HEK293T (cell line): ENCODE measurements around the gene ZNF148.

ENCODE experiments used
- CTCF ChIA-PET: fragments of 350-600 bp; formaldehyde crosslinking; extraction: SDS; loops from one replicate; lab custom pipeline; 2021; ENCODE audit warnings: antibody characterized with exemption, inconsistent platforms; lab: Yijun Ruan, JAX
- POLR2A ChIA-PET: fragments of 350-600 bp; formaldehyde crosslinking; extraction: SDS; loops from one replicate; lab custom pipeline; 2020; ENCODE audit warnings: antibody characterized with exemption, inconsistent platforms; lab: Yijun Ruan, JAX
- DNase-seq: peaks from one replicate; pipeline ENCODE4 v3.0.0; 2012; ENCODE audit warnings: mixed read lengths; ENCODE audit errors: extremely low spot score
- ARNT ChIP-seq: fragments of 450-650 bp; IDR thresholded peaks from 2 replicates; pipeline ENCODE4 v1.6.1; 2017; ENCODE audit warnings: mild to moderate bottlenecking
- BHLHE40 ChIP-seq: fragments of 450-650 bp; IDR thresholded peaks from 2 replicates; pipeline ENCODE4 v1.6.1; 2016; ENCODE audit warnings: mild to moderate bottlenecking, moderate library complexity, borderline replicate concordance
- CTBP1 ChIP-seq: fragments of 450-650 bp; IDR thresholded peaks from 2 replicates; pipeline ENCODE4 v1.6.1; 2016; ENCODE audit warnings: borderline replicate concordance
- ELF4 ChIP-seq: fragments of 450-650 bp; IDR thresholded peaks from 2 replicates; pipeline ENCODE4 v1.6.1; 2017; ENCODE audit warnings: antibody characterized with exemption
- FOXA1 ChIP-seq: fragments of 450-650 bp; IDR thresholded peaks from 2 replicates; pipeline ENCODE4 v1.6.1; 2016; ENCODE audit warnings: mild to moderate bottlenecking
- FOXK2 ChIP-seq: fragments of 450-650 bp; IDR thresholded peaks from 2 replicates; pipeline ENCODE4 v1.6.1; 2016; ENCODE audit warnings: mild to moderate bottlenecking
- FOXM1 ChIP-seq: fragments of 450-650 bp; IDR thresholded peaks from 2 replicates; pipeline ENCODE4 v1.6.1; 2017; ENCODE audit warnings: mild to moderate bottlenecking, borderline replicate concordance
- HDGF ChIP-seq: fragments of 450-650 bp; IDR thresholded peaks from 2 replicates; pipeline ENCODE4 v1.6.1; 2017; ENCODE audit warnings: antibody characterized with exemption, borderline replicate concordance
- L3MBTL2 ChIP-seq: fragments of 450-650 bp; conservative IDR thresholded peaks from 2 replicates; pipeline ENCODE4 v1.6.1; 2016; ENCODE audit warnings: mild to moderate bottlenecking
- LEF1 ChIP-seq: fragments of 450-650 bp; IDR thresholded peaks from 2 replicates; pipeline ENCODE4 v1.6.1; 2017; ENCODE audit warnings: mild to moderate bottlenecking, borderline replicate concordance
- NFRKB ChIP-seq: fragments of 450-650 bp; IDR thresholded peaks from 2 replicates; pipeline ENCODE4 v1.6.1; 2016; ENCODE audit warnings: mild to moderate bottlenecking, moderate library complexity
- PKNOX1 ChIP-seq: fragments of 450-650 bp; IDR thresholded peaks from 2 replicates; pipeline ENCODE4 v1.6.1; 2016
- SP1 ChIP-seq: fragments of 450-650 bp; IDR thresholded peaks from 2 replicates; pipeline ENCODE4 v1.6.1; 2017
- SUZ12 ChIP-seq: fragments of 450-650 bp; IDR thresholded peaks from 2 replicates; pipeline ENCODE4 v1.6.1; 2016; ENCODE audit warnings: mild to moderate bottlenecking
- TARDBP ChIP-seq: fragments of 450-650 bp; IDR thresholded peaks from 2 replicates; pipeline ENCODE4 v1.6.1; 2016
- ZNF384 ChIP-seq: fragments of 450-650 bp; IDR thresholded peaks from 2 replicates; pipeline ENCODE4 v1.6.1; 2016

ZNF148 gene

DNA sequence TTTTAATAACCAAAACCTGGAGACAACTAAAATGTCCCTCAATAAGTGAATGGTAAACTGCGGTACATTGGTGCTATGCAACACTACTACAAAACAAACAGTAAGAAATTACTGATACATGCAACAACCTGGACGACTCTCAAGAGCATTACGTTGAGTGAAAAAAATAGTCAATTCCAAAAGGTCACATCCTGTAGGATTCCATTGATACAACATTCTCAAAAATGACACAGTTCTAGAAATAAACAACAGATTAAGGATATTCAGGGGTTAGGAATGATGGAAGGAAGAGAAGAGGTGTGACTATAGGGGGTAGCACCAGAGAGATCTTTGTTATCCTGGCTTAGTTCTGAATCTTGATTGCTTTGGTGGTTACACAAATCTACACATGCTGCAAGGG is 72.2 kb downstream of the ZNF148 start:
- no peak for DNase-seq
- ChIA-PET POLR2A (no interaction called here), CTCF (no interaction called here)
- TF ChIP-seq ZNF384 = no peak
- TF ChIP-seq SUZ12 = no peak
- TF ChIP-seq ELF4 = no peak
- no peak for TF ChIP-seq FOXK2
- no peak for TF ChIP-seq SP1
- no peak for TF ChIP-seq FOXA1
- TF ChIP-seq PKNOX1 = no peak
- TF ChIP-seq HDGF = no peak
- TF ChIP-seq LEF1 = no peak
- no peak for TF ChIP-seq TARDBP
- TF ChIP-seq BHLHE40 = no peak
- no peak for TF ChIP-seq FOXM1
- no peak for TF ChIP-seq CTBP1
- TF ChIP-seq NFRKB = no peak
- no peak for TF ChIP-seq ARNT
- TF ChIP-seq L3MBTL2 = no peak

GRCh38 chr3:125300416-125300815 is 74.7 kb downstream of the ZNF148 start:
- no peak for TF ChIP-seq SUZ12
- TF ChIP-seq BHLHE40 = no peak
- TF ChIP-seq ARNT = no peak
- TF ChIP-seq HDGF = no peak
- TF ChIP-seq FOXM1 = no peak
- TF ChIP-seq ELF4 = no peak
- no peak for TF ChIP-seq L3MBTL2
- no peak for TF ChIP-seq LEF1
- no peak for TF ChIP-seq FOXK2
- TF ChIP-seq NFRKB = no peak
- TF ChIP-seq ZNF384 = no peak
- no peak for TF ChIP-seq SP1
- no peak for TF ChIP-seq PKNOX1
- no peak for TF ChIP-seq CTBP1
- no peak for TF ChIP-seq TARDBP
- no peak for TF ChIP-seq FOXA1
- no peak for DNase-seq
- ChIA-PET POLR2A (no interaction called here), CTCF (no interaction called here)

GRCh38 chr3:125294411-125294810 is 80.7 kb downstream of the ZNF148 start:
- POLR2A ChIA-PET = no interaction called here
- TF ChIP-seq L3MBTL2 (no peak), SUZ12 (no peak), ELF4 (no peak), ZNF384 (no peak), ARNT (no peak), TARDBP (no peak), CTBP1 (no peak), FOXA1 (no peak), LEF1 (no peak), HDGF (no peak)
- DNase-seq = no peak
- CTCF ChIA-PET = no interaction called here

GRCh38 chr3:125292015-125292414 is 83.1 kb downstream of the ZNF148 start:
- ChIA-PET CTCF (no interaction called here), POLR2A (no interaction called here)
- no peak for DNase-seq
- TF ChIP-seq NFRKB (no peak), ZNF384 (no peak), TARDBP (no peak), FOXA1 (no peak), ELF4 (no peak), SP1 (no peak), LEF1 (no peak)

- no peak for DNase-seq
- TF ChIP-seq ZNF384 = no peak
- no peak for TF ChIP-seq PKNOX1
- no peak for TF ChIP-seq SP1
- TF ChIP-seq SUZ12 = no peak
- TF ChIP-seq FOXK2 = no peak
- TF ChIP-seq LEF1 = no peak
- no peak for TF ChIP-seq FOXM1
- TF ChIP-seq ARNT = no peak
- TF ChIP-seq BHLHE40 = no peak
- no peak for TF ChIP-seq TARDBP
- no peak for TF ChIP-seq FOXA1
- TF ChIP-seq HDGF = no peak
- no peak for TF ChIP-seq NFRKB
- no peak for TF ChIP-seq ELF4
- no peak for TF ChIP-seq CTBP1
- TF ChIP-seq L3MBTL2 = no peak
- POLR2A ChIA-PET = no interaction called here
- CTCF ChIA-PET = no interaction called here
Measured at GRCh38 chr3:125289429-125289981, 85.6 kb downstream of the ZNF148 start.

DNA sequence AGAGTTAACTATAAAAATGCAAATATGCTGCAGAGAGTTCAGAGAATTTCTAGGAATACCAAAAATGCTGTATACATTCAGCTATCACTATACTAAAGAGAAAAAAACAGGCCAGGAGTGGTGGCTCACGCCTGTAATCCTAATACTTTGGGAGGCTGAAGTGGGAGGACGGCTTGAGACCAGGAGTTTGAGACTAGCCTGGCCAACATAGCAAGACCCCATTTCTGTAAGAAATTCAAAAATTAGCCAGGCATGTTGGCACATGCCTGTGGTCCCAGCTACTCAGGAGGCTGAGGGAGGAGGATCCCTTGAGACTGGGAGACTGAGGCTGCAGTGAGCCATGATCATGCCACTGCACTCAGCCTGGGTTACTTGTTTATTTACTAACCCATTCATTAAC is 87.9 kb downstream of the ZNF148 start:
- ChIA-PET POLR2A (no interaction called here), CTCF (no interaction called here)
- no peak for TF ChIP-seq LEF1
- no peak for TF ChIP-seq SP1
- no peak for TF ChIP-seq CTBP1
- no peak for TF ChIP-seq FOXM1
- no peak for TF ChIP-seq HDGF
- no peak for DNase-seq
